ENCODE results near the gene PTPRN2.

PTPRN2 gene

GRCh38 chr7:158094046-158094445 lies 493.6 kb downstream of the PTPRN2 start:
- no peak for TF ChIP-seq CTCF (IDR thresholded peaks at IDR 0.05; ENCODE audit: low read depth, low read length)
- DNase-seq (ENCODE audit: extremely low read depth, low read depth) = no peak

- DNase-seq (ENCODE audit: extremely low read depth, low read depth) = no peak
- no peak for TF ChIP-seq CTCF (IDR thresholded peaks at IDR 0.05; ENCODE audit: low read depth, low read length)
These were observed 494.3 kb downstream of the PTPRN2 start for GRCh38 chr7:158093156-158093796.

- no peak for TF ChIP-seq CTCF (IDR thresholded peaks at IDR 0.05; ENCODE audit: low read depth, low read length)
- no peak for DNase-seq (ENCODE audit: extremely low read depth, low read depth)
These were observed 500.4 kb downstream of the PTPRN2 start for GRCh38 chr7:158087196-158087595.

- DNase-seq (ENCODE audit: extremely low read depth, low read depth) = no peak
- no peak for TF ChIP-seq CTCF (IDR thresholded peaks at IDR 0.05; ENCODE audit: low read depth, low read length)
These were observed 501.6 kb downstream of the PTPRN2 start for GRCh38 chr7:158085741-158086695.

GRCh38 chr7:158084555-158084954 lies 503.1 kb downstream of the PTPRN2 start:
- TF ChIP-seq CTCF (IDR thresholded peaks at IDR 0.05; ENCODE audit: low read depth, low read length) = no peak
- DNase-seq (ENCODE audit: extremely low read depth, low read depth) = no peak

GRCh38 chr7:158083526-158084310 lies 503.9 kb downstream of the PTPRN2 start:
- DNase-seq (ENCODE audit: extremely low read depth, low read depth) = no peak
- no peak for TF ChIP-seq CTCF (IDR thresholded peaks at IDR 0.05; ENCODE audit: low read depth, low read length)

Data from AG09319 (cell line).